ENCODE results near the gene CR1L. TPM values are rescaled to one million over a fixed set of nuclear protein-coding genes. Genes with fewer than 3 reads are reported as not detected.

CR1L gene
- polyA plus RNA-seq, 1 donor: 1.2 TPM

Other genes starting within 250 kb of the CR1L start
- 1.1 TPM for gene CR2, start 190.8 kb upstream of the CR1L start, polyA plus RNA-seq (ENCODE audit: insufficient read length)
- gene CR1, start 149.0 kb upstream of the CR1L start, polyA plus RNA-seq (ENCODE audit: insufficient read length): 18.6 TPM
- gene CD46, start 106.9 kb downstream of the CR1L start, polyA plus RNA-seq (ENCODE audit: insufficient read length): 367 TPM

Data from left kidney (tissue), 1 donor.